ENCODE data around the gene PIGH.
"Not testable (repeated sequence)": the region's sequence is repeated elsewhere in the genome, so short reads cannot be mapped to it uniquely, and the experiment has no call there.

The PIGH gene

GRCh38 chr14:67599698-67600561 is at the start of gene PIGH:
Gene PIGH, minus strand, starts transcription at chr14:67600268. Its CDS starts 65 bp downstream, at chr14:67600203.
- DNase-seq = peak; percentile 81

GRCh38 chr14:67646131-67646530 is 46.1 kb upstream of the PIGH start:
- no peak for DNase-seq

- DNase-seq = no peak
These were observed 45.3 kb upstream of the PIGH start for GRCh38 chr14:67645414-67645813.

GRCh38 chr14:67644428-67644827 is 44.4 kb upstream of the PIGH start:
- DNase-seq = no peak

- DNase-seq = no peak
These were observed 43.6 kb upstream of the PIGH start for GRCh38 chr14:67643713-67644112.

GRCh38 chr14:67641902-67642749 is 42.1 kb upstream of the PIGH start:
- no peak for DNase-seq

- DNase-seq = no peak
These were observed 41.4 kb upstream of the PIGH start for GRCh38 chr14:67641480-67641879.

- DNase-seq = no peak
These were observed 38.6 kb upstream of the PIGH start for GRCh38 chr14:67638642-67639041.

- DNase-seq = no peak
These were observed 36.4 kb upstream of the PIGH start for GRCh38 chr14:67636361-67636919.

GRCh38 chr14:67633451-67634147 is 33.5 kb upstream of the PIGH start:
- DNase-seq = no peak

- no peak for DNase-seq
These were observed 30.9 kb upstream of the PIGH start for GRCh38 chr14:67630938-67631337.

- DNase-seq = no peak
These were observed 30.1 kb upstream of the PIGH start for GRCh38 chr14:67630186-67630585.

GRCh38 chr14:67627519-67627918 is 27.5 kb upstream of the PIGH start:
- no peak for DNase-seq

- not testable (repeated sequence) for DNase-seq
These were observed 26.1 kb upstream of the PIGH start for GRCh38 chr14:67626131-67626530.

GRCh38 chr14:67623114-67623513 is 23.0 kb upstream of the PIGH start:
- DNase-seq = no peak

- DNase-seq = no peak
These were observed 22.6 kb upstream of the PIGH start for GRCh38 chr14:67622675-67623074.

GRCh38 chr14:67620217-67620785 is 20.2 kb upstream of the PIGH start:
- DNase-seq = no peak

GRCh38 chr14:67619446-67620216 is 19.6 kb upstream of the PIGH start, which contains the start of gene ARG2:
Gene ARG2, plus strand, starts transcription at chr14:67619920. Its CDS starts 58 bp downstream, at chr14:67619978.
- DNase-seq = peak; percentile 87

- no peak for DNase-seq
These were observed 18.6 kb upstream of the PIGH start for GRCh38 chr14:67618617-67619063.

GRCh38 chr14:67610491-67610890 is 10.4 kb upstream of the PIGH start:
- DNase-seq = no peak

GRCh38 chr14:67609642-67610310 is 9.7 kb upstream of the PIGH start:
- no peak for DNase-seq
